ENCODE results near the gene NPTX1. TPM values are rescaled to one million over a fixed set of nuclear protein-coding genes. Genes with fewer than 3 reads are reported as not detected.

Gene NPTX1
- total and polyA plus RNA-seq, 2 of the 13 experiments (the other 11 are each of a cell fraction or from before 2014, with no cell fraction given): 0.01 TPM; not detected in 1

DNA sequence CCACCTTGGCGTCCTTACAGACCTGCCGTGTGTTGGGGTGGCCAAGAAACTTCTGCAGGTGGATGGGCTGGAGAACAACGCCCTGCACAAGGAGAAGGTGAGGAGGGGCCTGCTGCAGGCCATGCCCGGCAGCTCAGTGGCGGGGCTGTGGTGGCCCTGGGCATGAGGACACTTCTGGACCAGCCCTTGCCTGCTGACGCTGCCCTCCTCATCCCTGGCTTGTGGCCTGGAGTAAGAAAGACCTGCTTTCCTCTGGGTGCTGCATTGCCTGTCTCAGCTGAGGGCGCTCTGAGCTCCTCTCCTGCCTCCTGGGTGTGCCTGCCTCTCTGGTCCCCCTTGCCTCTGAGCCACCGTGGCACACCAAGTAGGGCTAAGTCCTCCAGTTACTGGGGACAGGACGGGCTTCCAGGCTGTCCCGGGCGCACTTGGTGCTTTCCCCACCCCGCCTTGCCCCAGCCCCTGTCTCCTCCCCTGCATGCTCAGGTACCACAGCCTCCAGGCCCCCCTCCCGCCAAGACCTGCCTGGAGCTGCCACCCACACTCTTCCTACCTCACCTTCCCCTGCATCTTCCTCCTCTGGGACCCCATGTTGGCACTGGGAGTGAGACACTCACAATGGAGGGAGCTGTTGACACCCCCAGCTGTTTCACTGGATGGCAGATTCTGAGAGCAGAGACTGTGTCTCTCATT, 52.7 kb downstream of the NPTX1 start (continued):
- TF ChIP-seq ZBTB46 (CRISPR knock-in tag; IDR thresholded peaks at IDR 0.05; ENCODE audit: borderline replicate concordance) (no peak), ZNF564 (CRISPR knock-in tag; IDR thresholded peaks at IDR 0.05) (no peak), MIXL1 (CRISPR knock-in tag; IDR thresholded peaks at IDR 0.05) (no peak), ZKSCAN8 (CRISPR knock-in tag; IDR thresholded peaks at IDR 0.05; ENCODE audit: borderline replicate concordance) (no peak), FOXK2 (IDR thresholded peaks at IDR 0.05) (no peak), ZSCAN29 (CRISPR knock-in tag; conservative IDR thresholded peaks at IDR 0.05) (no peak)
- TF ChIP-seq, protein P1, sequence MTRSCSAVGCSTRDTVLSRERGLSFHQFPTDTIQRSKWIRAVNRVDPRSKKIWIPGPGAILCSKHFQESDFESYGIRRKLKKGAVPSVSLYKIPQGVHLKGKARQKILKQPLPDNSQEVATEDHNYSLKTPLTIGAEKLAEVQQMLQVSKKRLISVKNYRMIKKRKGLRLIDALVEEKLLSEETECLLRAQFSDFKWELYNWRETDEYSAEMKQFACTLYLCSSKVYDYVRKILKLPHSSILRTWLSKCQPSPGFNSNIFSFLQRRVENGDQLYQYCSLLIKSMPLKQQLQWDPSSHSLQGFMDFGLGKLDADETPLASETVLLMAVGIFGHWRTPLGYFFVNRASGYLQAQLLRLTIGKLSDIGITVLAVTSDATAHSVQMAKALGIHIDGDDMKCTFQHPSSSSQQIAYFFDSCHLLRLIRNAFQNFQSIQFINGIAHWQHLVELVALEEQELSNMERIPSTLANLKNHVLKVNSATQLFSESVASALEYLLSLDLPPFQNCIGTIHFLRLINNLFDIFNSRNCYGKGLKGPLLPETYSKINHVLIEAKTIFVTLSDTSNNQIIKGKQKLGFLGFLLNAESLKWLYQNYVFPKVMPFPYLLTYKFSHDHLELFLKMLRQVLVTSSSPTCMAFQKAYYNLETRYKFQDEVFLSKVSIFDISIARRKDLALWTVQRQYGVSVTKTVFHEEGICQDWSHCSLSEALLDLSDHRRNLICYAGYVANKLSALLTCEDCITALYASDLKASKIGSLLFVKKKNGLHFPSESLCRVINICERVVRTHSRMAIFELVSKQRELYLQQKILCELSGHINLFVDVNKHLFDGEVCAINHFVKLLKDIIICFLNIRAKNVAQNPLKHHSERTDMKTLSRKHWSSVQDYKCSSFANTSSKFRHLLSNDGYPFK (CRISPR knock-in tag; IDR thresholded peaks at IDR 0.05; ENCODE audit: borderline replicate concordance): no peak
- TF ChIP-seq, protein P2, sequence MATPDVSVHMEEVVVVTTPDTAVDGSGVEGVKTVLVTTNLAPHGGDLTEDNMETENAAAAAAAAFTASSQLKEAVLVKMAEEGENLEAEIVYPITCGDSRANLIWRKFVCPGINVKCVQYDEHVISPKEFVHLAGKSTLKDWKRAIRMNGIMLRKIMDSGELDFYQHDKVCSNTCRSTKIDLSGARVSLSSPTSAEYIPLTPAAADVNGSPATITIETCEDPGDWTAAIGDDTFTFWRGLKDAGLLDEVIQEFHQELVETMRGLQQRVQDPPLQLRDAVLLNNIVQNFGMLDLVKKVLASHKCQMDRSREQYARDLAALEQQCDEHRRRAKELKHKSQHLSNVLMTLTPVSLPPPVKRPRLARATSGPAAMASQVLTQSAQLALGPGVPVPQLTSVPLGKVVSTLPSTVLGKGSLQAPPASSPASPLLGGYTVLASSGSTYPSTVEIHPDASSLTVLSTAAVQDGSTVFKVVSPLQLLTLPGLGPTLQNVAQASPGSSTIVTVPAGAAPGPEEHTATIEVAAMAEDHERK (CRISPR knock-in tag; IDR thresholded peaks at IDR 0.05; ENCODE audit: low read depth): no peak
